Psoas muscle (tissue), 8 donors: Measurements from ENCODE around the gene RPL27A. TPM values are rescaled to one million over a fixed set of nuclear protein-coding genes. Genes with fewer than 3 reads are reported as not detected.

Experiments
- ATAC-seq, 4 donors: fragments of 200-7000 bp; cut with Tn5 transposase; one replicate each; pipeline ENCODE4 v1.9.1; 2020; ENCODE audit warnings: moderate library complexity in 3 of 4, mild to moderate bottlenecking in 2 of 4
- DNase-seq, 2 donors: peaks; one replicate each; pipeline ENCODE4 v3.0.0-alpha.2; 2020
- H3K27ac ChIP-seq: fragments of 200-600 bp; one replicate; pipeline ENCODE4 v1.8.0; 2022
- H3K27me3 ChIP-seq, 3 donors: fragments of 200-600 bp in 1 of 3; one replicate each; pipeline versions ENCODE4 v1.6.1 to v1.8.0; 2013 to 2022; ENCODE audit warnings: low read length in 2 of 3, mild to moderate bottlenecking in 2 of 3, moderate library complexity in 1 of 3; ENCODE audit not compliant: insufficient read depth in 3 of 3
- H3K36me3 ChIP-seq, 2 donors: fragments of 200-600 bp in 1 of 2; one replicate each; pipeline versions ENCODE4 v1.6.1 to v1.8.0; 2013 to 2022; ENCODE audit warnings: low read depth in 1 of 2, mild to moderate bottlenecking in 1 of 2, moderate library complexity in 1 of 2; ENCODE audit not compliant: insufficient read depth in 1 of 2
- H3K4me1 ChIP-seq: fragments of 200-600 bp; one replicate; pipeline ENCODE4 v1.8.0; 2022
- H3K4me3 ChIP-seq: fragments of 200-600 bp; one replicate; pipeline ENCODE4 v1.8.0; 2022; ENCODE audit warnings: mild to moderate bottlenecking
- H3K9me3 ChIP-seq: fragments of 200-600 bp; one replicate; pipeline ENCODE4 v1.8.0; 2022
- WGBS, 3 donors: extraction: QIAGEN DNeasy Blood & Tissue Kit; methylation state at CpG; one replicate each; pipeline versions ENCODE4 v1.1.6 to v1.1.7; 2013; 5-methylcytosine and 5-hydroxymethylcytosine counted together
- intact Hi-C, 2 donors: fragments of 100-400 bp; cut with DNase I; formaldehyde crosslinking; loops; one replicate each; pipeline versions ENCODE4 v1.11.0 to v1.14.2; 2022
- polyA plus RNA-seq, 3 donors: library from polyadenylated mRNA; stranded (reverse); fragments of 200-250 nt; gene quantifications; one replicate each; pipeline ENCODE4 v1.2.3, GENCODE V29; 2013
- total RNA-seq, 4 donors: library from RNA; stranded (reverse); fragmentation: NEBNext Ultra II Directional in 2 of 4; extraction: Animal tissue kit (Norgen Biotek cat#: 25700) in 2 of 4; gene quantifications; one replicate each; pipeline versions ENCODE4 v1.2.1 to v1.2.4, GENCODE V29; 2021 to 2023
- TF ChIP-seq, protein P1 (sequence below): fragments of 200-600 bp; IDR thresholded peaks from one replicate; pipeline ENCODE4 v1.8.0; 2022; ENCODE audit warnings: antibody characterized with exemption
- donor health status: healthy with polysubstance abuse.
- donor health status: DM: no; HTN: no; CAD: no; lungs with moderate emphysema.
- donor health status: Bipolar disorder and iron deficiency.
- donor health status: healthy.
- donor health status: DM: yes; HTN: yes; CAD: no.
- donor health status: DM: no; HTN: no; CAD: no.
- donor health status: DM: no; HTN: no; CAD: no.
- donor health status: DM: yes; HTN: yes; CAD: no.

The RPL27A gene
- total and polyA plus RNA-seq, 7 donors: 308 to 2,060 (median 673) TPM

DNA sequence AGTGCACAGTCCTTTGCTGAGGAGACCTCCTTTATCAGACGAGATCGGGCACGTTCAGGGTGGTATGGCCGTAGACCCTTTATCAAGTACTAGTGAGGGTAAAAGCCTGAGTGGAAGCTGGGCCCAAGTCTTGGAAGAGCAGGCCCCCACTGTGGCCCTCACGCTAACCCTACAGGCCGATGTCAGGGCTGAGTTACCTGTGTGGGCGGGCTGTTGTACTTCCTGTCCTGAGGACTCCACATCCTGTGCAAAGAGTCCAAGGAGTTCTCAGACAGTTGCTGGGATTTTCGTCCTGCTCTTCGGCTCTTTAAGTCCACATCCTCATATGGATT is 34.9 kb downstream of the RPL27A start:
- 50 to 60% (median 50%) methylated on average over 9 of the region's 9 CpGs for WGBS, 3 donors
- H3K4me1 ChIP-seq: peaks cover 63% of the 10 kb centered on the region

DNA sequence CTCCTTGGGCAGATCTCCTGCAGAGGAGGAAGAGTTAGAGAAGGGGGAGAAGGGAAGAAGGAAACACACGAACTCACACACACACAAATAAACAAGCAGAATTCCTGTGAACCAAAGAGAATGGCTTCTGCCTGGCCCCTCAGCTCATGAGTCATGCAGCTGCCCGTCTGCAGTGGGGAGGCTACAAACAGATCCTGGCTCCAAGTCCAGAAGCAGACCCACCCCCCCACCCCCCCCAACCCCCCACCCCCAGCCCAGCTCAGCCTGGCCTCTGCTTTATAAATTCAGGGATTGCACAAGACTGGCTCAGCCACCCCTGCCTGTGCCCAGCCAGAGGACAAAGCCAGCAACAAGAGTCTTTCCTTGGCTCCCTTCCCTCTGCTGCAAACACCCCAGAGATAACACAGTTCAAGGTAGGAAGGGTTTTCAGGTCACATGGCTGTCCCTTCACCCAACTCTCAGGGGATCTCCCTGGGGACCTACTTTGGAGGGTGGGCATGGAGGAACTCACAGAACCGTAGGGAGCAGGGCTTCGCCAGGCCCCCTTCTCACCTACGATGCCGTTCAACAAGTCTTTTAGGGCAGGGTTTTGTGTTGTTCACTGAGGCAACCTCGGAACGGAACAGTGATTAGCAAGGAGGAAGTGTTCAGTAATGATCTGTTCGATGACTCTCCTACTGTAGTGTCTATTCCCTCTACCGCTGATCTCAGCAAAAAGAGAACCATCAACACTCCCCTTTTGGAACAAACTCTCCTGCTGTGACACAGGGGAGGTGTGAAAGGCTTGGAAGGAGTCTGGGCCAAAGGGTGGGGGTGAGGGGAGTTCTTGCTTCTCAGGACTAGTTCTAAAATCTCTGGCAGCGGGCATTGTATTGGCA is 35.5 kb downstream of the RPL27A start:
- Histone ChIP-seq H3K4me1 (peaks cover 63% of the 10 kb centered on the region), H3K36me3 (peaks cover 0 to 6% of the 10 kb centered on the region in 2 donors), H3K9me3 (no peaks in the 10 kb centered on the region), H3K27ac (peak overlapping the region; percentile 77), H3K4me3 (no peak overlapping the region), H3K27me3 (no peaks in the 10 kb centered on the region)
- intact Hi-C loops: loop anchor here (5.0 to 10.0 kb wide), 2 partner anchors 44 to 87 kb away; no protein-coding TSS in a partner anchor
- DNase-seq (peak; percentile 56 to 73), ATAC-seq (peak; percentile 58 to 76 (median 64))
- 24 to 29% (median 26%) methylated on average over 11 of the region's 11 CpGs for WGBS, 3 donors
- TF ChIP-seq, protein P1, sequence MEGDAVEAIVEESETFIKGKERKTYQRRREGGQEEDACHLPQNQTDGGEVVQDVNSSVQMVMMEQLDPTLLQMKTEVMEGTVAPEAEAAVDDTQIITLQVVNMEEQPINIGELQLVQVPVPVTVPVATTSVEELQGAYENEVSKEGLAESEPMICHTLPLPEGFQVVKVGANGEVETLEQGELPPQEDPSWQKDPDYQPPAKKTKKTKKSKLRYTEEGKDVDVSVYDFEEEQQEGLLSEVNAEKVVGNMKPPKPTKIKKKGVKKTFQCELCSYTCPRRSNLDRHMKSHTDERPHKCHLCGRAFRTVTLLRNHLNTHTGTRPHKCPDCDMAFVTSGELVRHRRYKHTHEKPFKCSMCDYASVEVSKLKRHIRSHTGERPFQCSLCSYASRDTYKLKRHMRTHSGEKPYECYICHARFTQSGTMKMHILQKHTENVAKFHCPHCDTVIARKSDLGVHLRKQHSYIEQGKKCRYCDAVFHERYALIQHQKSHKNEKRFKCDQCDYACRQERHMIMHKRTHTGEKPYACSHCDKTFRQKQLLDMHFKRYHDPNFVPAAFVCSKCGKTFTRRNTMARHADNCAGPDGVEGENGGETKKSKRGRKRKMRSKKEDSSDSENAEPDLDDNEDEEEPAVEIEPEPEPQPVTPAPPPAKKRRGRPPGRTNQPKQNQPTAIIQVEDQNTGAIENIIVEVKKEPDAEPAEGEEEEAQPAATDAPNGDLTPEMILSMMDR: no peak

More for the DNA sequence above, 34.9 kb downstream of the RPL27A start:
- Histone ChIP-seq H3K27me3 (no peaks in the 10 kb centered on the region), H3K27ac (peak overlapping the region; percentile 77), H3K9me3 (no peaks in the 10 kb centered on the region), H3K36me3 (peaks cover 0 to 8% of the 10 kb centered on the region in 2 donors), H3K4me3 (no peak overlapping the region)
- TF ChIP-seq, protein P1: no peak
- DNase-seq: no peak
- no peak for ATAC-seq
- intact Hi-C loops: loop anchor here (5.0 to 10.0 kb wide), 2 partner anchors 45 to 87 kb away; no protein-coding TSS in a partner anchor

- Histone ChIP-seq H3K4me1 (peaks cover 62% of the 10 kb centered on the region), H3K27me3 (no peaks in the 10 kb centered on the region), H3K9me3 (no peaks in the 10 kb centered on the region), H3K4me3 (no peak overlapping the region), H3K36me3 (peaks cover 0 to 3% of the 10 kb centered on the region in 2 donors), H3K27ac (peak overlapping the region; percentile 74)
- WGBS, 3 donors: 6 to 18% (median 9%) methylated on average over 4 of the region's 4 CpGs
- peak; percentile 79 to 88 (median 84) for ATAC-seq
- intact Hi-C loops: loop anchor here (5.0 to 10.0 kb wide), 2 partner anchors 43 to 86 kb away; no protein-coding TSS in a partner anchor
- TF ChIP-seq, protein P1: no peak
- peak; percentile 70 to 81 for DNase-seq
These were observed 36.6 kb downstream of the RPL27A start for GRCh38 chr11:8719211-8719649.

DNA sequence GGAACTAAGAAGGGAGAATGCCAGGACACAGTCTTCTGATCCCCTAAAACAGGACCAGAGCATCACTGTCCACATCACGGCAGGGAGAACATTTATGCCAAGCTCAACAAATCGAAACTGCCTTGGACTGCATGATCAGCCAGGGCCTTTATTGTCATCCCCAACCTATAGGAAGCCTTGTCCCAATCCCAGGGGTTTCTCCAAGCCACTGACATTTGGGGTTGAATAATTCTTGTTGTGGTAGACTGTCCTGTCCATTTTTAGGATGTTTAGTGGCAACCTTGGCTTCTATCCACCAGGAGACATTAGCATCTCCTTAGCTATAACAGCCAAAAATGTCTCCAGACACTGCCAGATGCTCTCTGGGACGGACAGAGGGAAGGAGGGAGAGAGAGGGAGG is 37.1 kb downstream of the RPL27A start:
- intact Hi-C loops: loop anchor here (5.0 to 10.0 kb wide), 2 partner anchors 43 to 85 kb away; no protein-coding TSS in a partner anchor
- no peak for DNase-seq
- TF ChIP-seq, protein P1: no peak
- H3K27ac ChIP-seq: peak overlapping the region; percentile 74
- 26 to 46% (median 34%) methylated on average over 3 of the region's 3 CpGs for WGBS, 3 donors
- H3K4me1 ChIP-seq: peaks cover 58% of the 10 kb centered on the region
- H3K27me3 ChIP-seq: no peaks in the 10 kb centered on the region
- no peaks in the 10 kb centered on the region for H3K9me3 ChIP-seq
- peaks cover 0 to 2% of the 10 kb centered on the region in 2 donors for H3K36me3 ChIP-seq
- no peak overlapping the region for H3K4me3 ChIP-seq
- ATAC-seq: peak in 2 of 4 donors; percentile 7 to 9
